Skeletal muscle tissue (tissue), 4 donors: ENCODE data around the gene SLC29A1. TPM values are rescaled to one million over a fixed set of nuclear protein-coding genes. Genes with fewer than 3 reads are reported as not detected.
"Not testable (repeated sequence)": the region's sequence is repeated elsewhere in the genome, so short reads cannot be mapped to it uniquely, and the experiment has no call there.

Experiments used
- H3K27ac ChIP-seq: one replicate; pipeline ENCODE4 v1.7.0; 2013; ENCODE audit warnings: mild to moderate bottlenecking, low read depth, low read length, inconsistent platforms
- H3K27me3 ChIP-seq, 3 donors: one replicate each; pipeline ENCODE4 v1.7.0; 2013; ENCODE audit warnings: low read length in 3 of 3; ENCODE audit not compliant: control insufficient read depth in 3 of 3, insufficient read depth in 3 of 3
- H3K36me3 ChIP-seq, 3 donors: one replicate each; pipeline ENCODE4 v1.7.0; 2013; ENCODE audit warnings: low read length in 3 of 3; ENCODE audit not compliant: control insufficient read depth in 3 of 3, insufficient read depth in 3 of 3
- H3K4me1 ChIP-seq, 3 donors: one replicate each; pipeline ENCODE4 v1.7.0; 2013; ENCODE audit warnings: low read length in 3 of 3, mild to moderate bottlenecking in 3 of 3; ENCODE audit not compliant: control insufficient read depth in 3 of 3, insufficient read depth in 3 of 3
- H3K4me3 ChIP-seq, 3 donors: one replicate each; pipeline ENCODE4 v1.7.0; 2013; ENCODE audit warnings: low read length in 3 of 3
- H3K9ac ChIP-seq, 3 donors: one replicate each; pipeline ENCODE4 v1.7.0; 2013; ENCODE audit warnings: low read length in 3 of 3, mild to moderate bottlenecking in 3 of 3, moderate library complexity in 2 of 3, low read depth in 1 of 3
- H3K9me3 ChIP-seq, 3 donors: one replicate each; pipeline ENCODE4 v1.7.0; 2013; ENCODE audit warnings: low read length in 3 of 3; ENCODE audit not compliant: control insufficient read depth in 3 of 3
- total RNA-seq: library from RNA; depleted of rRNA; stranded (reverse); fragments of >200 nt; gene quantifications from one replicate; pipeline ENCODE4 v1.2.3, GENCODE V29; 2014
- donor health status: Osteomylitis.

Gene SLC29A1
- total RNA-seq, 1 donor from 2014 or later = 14.6 TPM

- H3K4me1 ChIP-seq = peaks cover 0 to 11% (median 9%) of the 10 kb centered on the region in 3 donors
- not testable (repeated sequence) for H3K4me3 ChIP-seq, H3K9ac ChIP-seq, H3K27ac ChIP-seq, H3K27me3 ChIP-seq, H3K36me3 ChIP-seq, H3K9me3 ChIP-seq
Observed at GRCh38 chr6:44181784-44182183, 41.6 kb upstream of the SLC29A1 start.

- Histone ChIP-seq H3K4me3 (no peak overlapping the region), H3K27ac (no peak overlapping the region), H3K27me3 (no peaks in the 10 kb centered on the region), H3K9me3 (no peaks in the 10 kb centered on the region), H3K4me1 (peaks cover 0 to 8% (median 6%) of the 10 kb centered on the region in 3 donors), H3K36me3 (no peaks in the 10 kb centered on the region), H3K9ac (no peak overlapping the region)
Observed at GRCh38 chr6:44182911-44183390, 40.4 kb upstream of the SLC29A1 start.

- Histone ChIP-seq H3K27me3 (no peaks in the 10 kb centered on the region), H3K9ac (no peak overlapping the region), H3K27ac (no peak overlapping the region), H3K4me1 (peaks cover 0 to 4% (median 2%) of the 10 kb centered on the region in 3 donors), H3K9me3 (no peaks in the 10 kb centered on the region), H3K36me3 (no peaks in the 10 kb centered on the region), H3K4me3 (no peak overlapping the region)
Observed at GRCh38 chr6:44183783-44184182, 39.6 kb upstream of the SLC29A1 start.

GRCh38 chr6:44185356-44185755, 38.0 kb upstream of the SLC29A1 start:
- H3K4me1 ChIP-seq, H3K27me3 ChIP-seq, H3K36me3 ChIP-seq, H3K9ac ChIP-seq, H3K27ac ChIP-seq, H3K9me3 ChIP-seq, H3K4me3 ChIP-seq: not testable (repeated sequence)

GRCh38 chr6:44185953-44186634, 37.3 kb upstream of the SLC29A1 start:
- Histone ChIP-seq H3K9ac (peak overlapping the region in 1 of 3 donors; percentile 8), H3K9me3 (no peaks in the 10 kb centered on the region), H3K27me3 (no peaks in the 10 kb centered on the region), H3K27ac (no peak overlapping the region), H3K4me3 (no peak overlapping the region), H3K4me1 (peaks cover 0 to 4% (median 0%) of the 10 kb centered on the region in 3 donors), H3K36me3 (no peaks in the 10 kb centered on the region)

- H3K4me1 ChIP-seq = peaks cover 0 to 4% (median 0%) of the 10 kb centered on the region in 3 donors
- no peak overlapping the region for H3K4me3 ChIP-seq
- no peaks in the 10 kb centered on the region for H3K9me3 ChIP-seq
- peak overlapping the region in 1 of 3 donors; percentile 8 for H3K9ac ChIP-seq
- no peak overlapping the region for H3K27ac ChIP-seq
- no peaks in the 10 kb centered on the region for H3K27me3 ChIP-seq
- H3K36me3 ChIP-seq = no peaks in the 10 kb centered on the region
Observed at GRCh38 chr6:44186635-44187025, 36.8 kb upstream of the SLC29A1 start.

- Histone ChIP-seq H3K36me3 (no peaks in the 10 kb centered on the region), H3K9me3 (no peaks in the 10 kb centered on the region), H3K9ac (no peak overlapping the region), H3K27me3 (no peaks in the 10 kb centered on the region), H3K4me1 (peaks cover 0 to 4% (median 2%) of the 10 kb centered on the region in 3 donors), H3K27ac (no peak overlapping the region), H3K4me3 (no peak overlapping the region)
Observed at GRCh38 chr6:44188819-44189218, 34.6 kb upstream of the SLC29A1 start.

- Histone ChIP-seq H3K36me3 (no peaks in the 10 kb centered on the region), H3K9ac (no peak overlapping the region), H3K4me1 (peaks cover 0 to 4% (median 2%) of the 10 kb centered on the region in 3 donors), H3K9me3 (no peaks in the 10 kb centered on the region), H3K27ac (no peak overlapping the region), H3K4me3 (no peak overlapping the region), H3K27me3 (no peaks in the 10 kb centered on the region)
Observed at GRCh38 chr6:44189257-44189656, 34.1 kb upstream of the SLC29A1 start.

- Histone ChIP-seq H3K27ac (no peak overlapping the region), H3K4me3 (no peak overlapping the region)
Observed at GRCh38 chr6:44190715-44191114, 32.7 kb upstream of the SLC29A1 start.

GRCh38 chr6:44192428-44193041, 30.9 kb upstream of the SLC29A1 start:
- no peak overlapping the region for H3K9ac ChIP-seq
- H3K4me3 ChIP-seq = peak overlapping the region in 2 of 3 donors; percentile 30 to 46
- H3K36me3 ChIP-seq = no peaks in the 10 kb centered on the region

More at GRCh38 chr6:44190715-44191114, 32.7 kb upstream of the SLC29A1 start:
- peaks cover 0 to 4% (median 2%) of the 10 kb centered on the region in 3 donors for H3K4me1 ChIP-seq
- H3K27me3 ChIP-seq = no peaks in the 10 kb centered on the region
- H3K9me3 ChIP-seq = no peaks in the 10 kb centered on the region
- no peaks in the 10 kb centered on the region for H3K36me3 ChIP-seq
- H3K9ac ChIP-seq = no peak overlapping the region

More at GRCh38 chr6:44192428-44193041, 30.9 kb upstream of the SLC29A1 start:
- H3K27ac ChIP-seq = no peak overlapping the region
- no peaks in the 10 kb centered on the region for H3K27me3 ChIP-seq
- H3K4me1 ChIP-seq = peaks cover 0 to 2% (median 0%) of the 10 kb centered on the region in 3 donors
- no peaks in the 10 kb centered on the region for H3K9me3 ChIP-seq
